CD4-positive, alpha-beta memory T cell (primary cell): ENCODE measurements around the gene ANKRD36C. TPM values are rescaled to one million over a fixed set of nuclear protein-coding genes. Genes with fewer than 3 reads are reported as not detected.
"Not testable (repeated sequence)": the region's sequence is repeated elsewhere in the genome, so short reads cannot be mapped to it uniquely, and the experiment has no call there.

Source experiments
- CTCF ChIA-PET: fragments of 350-600 bp; sonication (Branson Sonifier 250); formaldehyde crosslinking; loops from one replicate; lab custom pipeline; 2021; ENCODE audit warnings: inconsistent platforms; ENCODE audit not compliant: partially characterized antibody; lab: Charles Lee
- POLR2A ChIA-PET: fragments of 350-600 bp; sonication (Branson Sonifier 250); formaldehyde crosslinking; loops from one replicate; lab custom pipeline; 2021; ENCODE audit not compliant: partially characterized antibody; lab: Charles Lee
- DNase-seq, 5 donors: peaks; one replicate each; pipeline versions ENCODE4 v3.0.0 to v3.0.0-alpha.2; 2020 to 2022; ENCODE audit warnings: mixed read lengths in 1 of 5
- H3K27ac ChIP-seq: one replicate; pipeline ENCODE4 v1.7.0; 2013; ENCODE audit warnings: low read depth, low read length
- H3K27me3 ChIP-seq: 2 replicates; pipeline ENCODE4 v1.7.0; 2013; ENCODE audit warnings: mild to moderate bottlenecking, low read length, moderate library complexity; ENCODE audit not compliant: insufficient read depth
- H3K36me3 ChIP-seq: 2 replicates; pipeline ENCODE4 v1.7.0; 2013; ENCODE audit warnings: mild to moderate bottlenecking, low read length, moderate library complexity; ENCODE audit not compliant: insufficient read depth
- H3K4me1 ChIP-seq: 2 replicates; pipeline ENCODE4 v1.7.0; 2013; ENCODE audit warnings: mild to moderate bottlenecking, low read length, moderate library complexity; ENCODE audit not compliant: insufficient read depth
- H3K4me3 ChIP-seq, 2 donors: one replicate each; pipeline ENCODE4 v1.7.0; 2013; ENCODE audit warnings: low read length in 2 of 2, mild to moderate bottlenecking in 1 of 2
- H3K9me3 ChIP-seq, 2 donors: one replicate each; pipeline ENCODE4 v1.7.0; 2013; ENCODE audit warnings: low read length in 2 of 2, control low read depth in 1 of 2; ENCODE audit not compliant: control insufficient read depth in 1 of 2
- H3K27ac Mint-ChIP-seq, 7 donors: one replicate each; pipeline ENCODE4 v1.8.0; 2020 to 2021; ENCODE audit warnings: mixed read lengths in 7 of 7, mild to moderate bottlenecking in 6 of 7, inconsistent platforms in 3 of 7, moderate library complexity in 3 of 7
- H3K27me3 Mint-ChIP-seq, 2 donors: one replicate each; pipeline ENCODE4 v1.8.0; 2020 to 2021; ENCODE audit warnings: mixed read lengths in 2 of 2
- H3K36me3 Mint-ChIP-seq, 2 donors: one replicate each; pipeline ENCODE4 v1.8.0; 2020 to 2021; ENCODE audit warnings: mixed read lengths in 2 of 2, inconsistent platforms in 1 of 2, mild to moderate bottlenecking in 1 of 2
- H3K4me1 Mint-ChIP-seq, 4 donors: one replicate each; pipeline ENCODE4 v1.8.0; 2020 to 2021; ENCODE audit warnings: mixed read lengths in 4 of 4, mild to moderate bottlenecking in 1 of 4
- H3K4me3 Mint-ChIP-seq, 8 donors: one replicate each; pipeline ENCODE4 v1.8.0; 2020 to 2021; ENCODE audit warnings: mixed read lengths in 8 of 8, mild to moderate bottlenecking in 7 of 8, moderate library complexity in 6 of 8, inconsistent platforms in 3 of 8
- H3K9me3 Mint-ChIP-seq, 8 donors: one replicate each; pipeline ENCODE4 v1.8.0; 2020 to 2021; ENCODE audit warnings: mixed read lengths in 8 of 8, mild to moderate bottlenecking in 5 of 8, inconsistent platforms in 3 of 8, moderate library complexity in 1 of 8
- intact Hi-C: fragments of 100-400 bp; cut with micrococcal nuclease; formaldehyde crosslinking; loops from one replicate; pipeline ENCODE4 v1.15.1; 2023
- polyA plus RNA-seq, 2 donors: library from polyadenylated mRNA; unstranded; fragments of 300-500 nt; fragmentation: Illumina TruSeq; gene quantifications; one replicate each; pipeline ENCODE4 v1.2.3, GENCODE V29; 2021
- total RNA-seq, 2 experiments: library from RNA; stranded (reverse); gene quantifications; one replicate each; pipeline ENCODE4 v1.2.3, GENCODE V29; 2021

The ANKRD36C gene
- 10 to 100 TPM; 82.4 to 93.4 TPM for total RNA-seq
- 10 to 100 TPM in 1 of 2 donors, 1 to 10 TPM in 1; 6.8 to 32.2 TPM for polyA plus RNA-seq

DNA sequence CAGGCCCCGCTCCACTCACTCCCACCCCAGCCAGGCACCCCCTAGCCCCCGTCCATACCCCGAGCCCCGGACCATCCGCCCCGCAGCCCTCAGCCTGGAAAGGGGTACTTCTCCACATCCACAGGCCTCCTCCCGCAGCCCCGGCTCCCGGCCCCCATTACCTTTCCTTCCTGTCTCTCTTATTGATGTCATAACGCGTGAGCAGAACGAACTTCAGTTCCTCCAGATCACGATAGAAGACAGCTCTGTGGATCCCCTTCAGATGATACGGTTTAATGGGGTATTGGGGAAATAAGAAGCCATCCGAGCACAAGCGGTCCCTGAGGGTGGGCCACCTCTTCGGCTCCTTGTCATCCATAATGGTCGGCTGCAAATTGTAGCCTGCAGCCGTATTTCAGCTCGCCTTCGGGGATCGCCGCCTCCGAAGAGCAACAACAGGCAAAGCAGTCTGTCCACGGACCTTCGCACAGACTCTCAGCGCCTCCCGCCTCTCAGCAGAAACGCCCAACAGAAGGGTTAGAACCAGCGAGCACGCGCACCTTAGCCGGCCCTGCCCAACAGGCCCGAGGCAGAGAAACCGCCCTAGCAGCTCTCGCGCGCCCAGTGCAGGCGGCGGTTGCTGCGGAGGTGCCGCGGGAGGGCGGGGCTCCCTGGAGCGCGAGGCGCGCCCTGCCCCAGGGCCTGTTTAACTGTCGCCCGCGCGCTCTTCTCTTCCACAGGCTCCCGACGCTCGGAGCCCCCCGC is at the start of gene ANKRD36C:
Gene ANKRD36C, minus strand, starts transcription at position 474 of the 744 bp plus-strand sequence. Its CDS starts 116 bp downstream, at position 358.
- H3K4me3 ChIP-seq = peak within 1 kb of the TSS; percentile 43 to 82
- H3K9me3 Mint-ChIP-seq, H3K36me3 Mint-ChIP-seq, H3K4me1 Mint-ChIP-seq, H3K4me1 ChIP-seq, H3K27me3 Mint-ChIP-seq, H3K36me3 ChIP-seq, H3K9me3 ChIP-seq, H3K27me3 ChIP-seq: not testable (repeated sequence)
- ChIA-PET CTCF (interaction anchor here (0.8 to 4.6 kb wide), 4 partner anchors 126 to 182 kb away, joined by 3 to 36 read pairs (median 21); partner anchors contain the start of genes ADRA2B and ASTL), POLR2A (interaction anchor here (2.6 kb wide), 1 partner anchor 125 kb away, joined by 14 read pairs; the partner anchor contains the start of gene ADRA2B)
- intact Hi-C loops = loop anchor here (2.0 to 10.0 kb wide), 2 partner anchors 125 to 273 kb away; partner anchors contain the start of genes ADRA2B, CIAO1 and TMEM127
- peak within 1 kb of the TSS; percentile 93 to 98 (median 96) for H3K4me3 Mint-ChIP-seq
- H3K27ac Mint-ChIP-seq = peak within 1 kb of the TSS; percentile 94 to 98 (median 97)
- DNase-seq = peak; percentile 50 to 59 (median 57)
- peak within 1 kb of the TSS; percentile 81 for H3K27ac ChIP-seq

DNA sequence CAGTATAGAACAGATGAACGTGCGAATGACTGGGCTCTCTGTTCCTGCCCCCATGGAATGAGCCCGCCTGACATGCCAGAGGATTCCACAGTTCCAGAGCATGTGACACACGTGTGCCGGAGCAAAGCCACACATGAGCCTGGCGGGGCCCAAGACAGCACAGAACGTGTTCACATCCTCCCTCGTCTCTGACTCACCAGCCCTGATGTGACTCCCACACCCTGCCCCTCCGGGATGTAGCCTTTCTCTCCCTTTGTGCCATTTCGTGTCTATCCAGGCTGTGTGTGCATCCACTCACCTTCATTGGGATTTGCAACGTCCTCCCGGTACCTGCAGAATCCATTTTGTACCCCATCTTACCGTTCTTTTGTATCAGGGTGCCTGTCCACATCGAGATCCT is 43.9 kb upstream of the ANKRD36C start:
- H3K27me3 ChIP-seq, H3K9me3 ChIP-seq, H3K27me3 Mint-ChIP-seq, H3K27ac ChIP-seq, H3K36me3 ChIP-seq, DNase-seq, intact Hi-C loops, H3K27ac Mint-ChIP-seq, H3K4me3 Mint-ChIP-seq, POLR2A ChIA-PET, H3K4me1 ChIP-seq, CTCF ChIA-PET, H3K36me3 Mint-ChIP-seq, H3K4me3 ChIP-seq, H3K4me1 Mint-ChIP-seq, H3K9me3 Mint-ChIP-seq: not testable (repeated sequence)

DNA sequence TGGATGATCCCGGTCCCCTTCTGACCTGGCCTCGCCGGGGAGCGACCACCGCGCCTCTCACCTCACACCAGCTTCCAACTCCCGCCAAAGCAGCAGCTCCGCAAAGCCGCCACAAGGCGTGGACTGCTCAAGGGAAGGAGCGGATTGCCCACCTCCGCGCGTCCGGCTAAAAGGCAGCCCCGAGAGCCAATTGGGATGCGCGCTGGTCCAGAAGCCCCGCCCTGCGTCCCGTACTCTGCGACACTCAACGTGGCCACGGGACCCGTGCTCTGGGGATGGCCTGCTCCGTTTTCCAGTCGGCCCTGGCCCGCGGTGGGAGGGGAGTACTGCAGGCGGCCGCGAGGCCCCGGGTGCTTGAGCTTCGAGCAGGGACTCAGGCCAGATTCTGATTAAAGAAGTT is 43.2 kb upstream of the ANKRD36C start, which contains the start of gene GPAT2:
Gene GPAT2, minus strand, starts transcription at position 125 of the 400 bp plus-strand sequence. CDS start 2,557 bp downstream, outside the sequence.
- H3K27me3 Mint-ChIP-seq = not testable (repeated sequence)

DNA sequence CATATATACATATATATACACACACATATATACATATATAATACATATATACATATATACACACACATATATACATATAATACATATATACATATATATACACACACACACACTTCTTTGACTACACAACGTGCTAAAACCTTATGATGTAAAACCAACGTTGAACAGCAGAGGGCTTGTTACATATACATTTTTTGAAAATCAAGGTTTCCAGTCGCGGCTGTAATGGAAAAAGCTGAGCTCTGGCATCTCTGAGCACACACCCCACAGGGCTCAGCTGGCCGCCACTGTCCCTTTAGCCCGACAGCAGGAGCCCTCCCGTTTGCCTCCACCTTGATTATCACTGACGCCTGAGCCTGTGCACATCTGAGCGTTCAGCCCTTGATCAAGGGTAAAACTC is 42.4 kb upstream of the ANKRD36C start:
- H3K9me3 Mint-ChIP-seq = not testable (repeated sequence)

More for the DNA sequence above, 43.2 kb upstream of the ANKRD36C start, which contains the start of gene GPAT2:
- H3K4me1 Mint-ChIP-seq, H3K4me3 ChIP-seq, H3K27ac Mint-ChIP-seq, H3K4me3 Mint-ChIP-seq, DNase-seq, H3K9me3 Mint-ChIP-seq, H3K36me3 ChIP-seq, CTCF ChIA-PET, H3K36me3 Mint-ChIP-seq, H3K27me3 ChIP-seq, H3K4me1 ChIP-seq, H3K9me3 ChIP-seq, intact Hi-C loops, H3K27ac ChIP-seq, POLR2A ChIA-PET: not testable (repeated sequence)

DNA sequence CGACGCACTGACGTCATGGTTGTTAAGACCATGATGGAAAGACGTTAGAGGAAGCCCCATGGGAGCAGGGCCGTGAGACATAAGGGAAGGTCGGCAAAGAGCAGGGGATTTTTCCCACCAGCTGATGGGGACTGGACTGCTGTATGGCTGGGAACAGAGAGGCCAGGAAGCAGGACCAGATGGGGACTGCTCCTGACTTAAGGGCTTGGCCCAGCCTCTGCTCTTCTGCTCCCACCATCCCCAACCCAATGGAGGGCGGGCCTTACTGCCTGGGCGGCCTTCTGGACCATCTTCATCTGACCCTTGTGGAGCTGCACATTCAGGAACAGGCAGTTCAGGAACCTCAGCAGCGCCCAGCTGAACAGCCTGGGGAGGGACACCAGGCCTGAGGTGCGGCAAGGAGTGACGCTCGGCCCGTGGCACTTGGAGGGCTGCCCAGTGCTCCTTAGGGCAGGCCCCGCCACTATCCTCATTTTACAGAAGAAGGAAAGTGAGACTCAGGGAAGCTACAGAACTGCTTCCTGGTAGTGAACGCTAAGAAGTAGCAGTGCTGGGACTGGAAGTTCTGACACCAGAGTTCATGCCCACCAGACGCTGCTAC is 36.2 kb upstream of the ANKRD36C start:
- H3K27me3 ChIP-seq, H3K36me3 ChIP-seq: not testable (repeated sequence)

More for the DNA sequence above, 42.4 kb upstream of the ANKRD36C start:
- H3K4me3 Mint-ChIP-seq, H3K27ac ChIP-seq, H3K4me1 Mint-ChIP-seq, H3K27me3 ChIP-seq, POLR2A ChIA-PET, CTCF ChIA-PET, intact Hi-C loops, H3K36me3 Mint-ChIP-seq, H3K27ac Mint-ChIP-seq, H3K4me1 ChIP-seq, H3K27me3 Mint-ChIP-seq, H3K9me3 ChIP-seq, H3K36me3 ChIP-seq, DNase-seq, H3K4me3 ChIP-seq: not testable (repeated sequence)

DNA sequence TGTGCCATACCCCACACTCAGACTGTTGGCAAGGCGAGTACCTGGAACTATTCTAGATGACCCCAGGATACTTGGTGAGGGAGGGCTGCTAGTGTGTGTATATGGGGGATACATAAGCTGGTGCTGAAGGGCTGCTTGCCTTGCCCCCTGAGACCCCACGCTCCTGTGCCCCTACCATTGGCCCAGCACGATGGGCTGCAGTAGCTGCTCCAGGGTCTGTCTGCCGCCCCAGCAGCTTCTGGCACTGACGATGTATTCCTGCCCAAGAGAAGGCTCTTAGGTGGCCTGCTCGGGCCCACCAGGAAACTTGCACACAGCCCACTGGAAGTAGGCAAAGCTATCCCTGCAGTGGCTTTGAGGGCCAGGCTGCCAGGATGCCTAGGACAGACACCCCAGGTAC is 34.1 kb upstream of the ANKRD36C start:
- POLR2A ChIA-PET, H3K4me3 Mint-ChIP-seq, DNase-seq, H3K36me3 ChIP-seq, H3K4me1 Mint-ChIP-seq, H3K4me1 ChIP-seq, H3K4me3 ChIP-seq, H3K27me3 Mint-ChIP-seq, H3K9me3 Mint-ChIP-seq, H3K27ac ChIP-seq, H3K9me3 ChIP-seq, H3K36me3 Mint-ChIP-seq, H3K27ac Mint-ChIP-seq, H3K27me3 ChIP-seq, CTCF ChIA-PET: not testable (repeated sequence)
- intact Hi-C loops = loop anchor here (10.0 kb wide), 2 partner anchors 89 to 149 kb away; partner anchors contain the start of gene ADRA2B

More for the DNA sequence above, 36.2 kb upstream of the ANKRD36C start:
- H3K4me1 ChIP-seq, POLR2A ChIA-PET, H3K27ac ChIP-seq, H3K4me3 Mint-ChIP-seq, H3K9me3 Mint-ChIP-seq, H3K27ac Mint-ChIP-seq, H3K36me3 Mint-ChIP-seq, H3K4me1 Mint-ChIP-seq, H3K9me3 ChIP-seq, H3K4me3 ChIP-seq, CTCF ChIA-PET, DNase-seq, H3K27me3 Mint-ChIP-seq: not testable (repeated sequence)
- intact Hi-C loops = loop anchor here (10.0 kb wide), 2 partner anchors 87 to 147 kb away; partner anchors contain the start of gene ADRA2B

DNA sequence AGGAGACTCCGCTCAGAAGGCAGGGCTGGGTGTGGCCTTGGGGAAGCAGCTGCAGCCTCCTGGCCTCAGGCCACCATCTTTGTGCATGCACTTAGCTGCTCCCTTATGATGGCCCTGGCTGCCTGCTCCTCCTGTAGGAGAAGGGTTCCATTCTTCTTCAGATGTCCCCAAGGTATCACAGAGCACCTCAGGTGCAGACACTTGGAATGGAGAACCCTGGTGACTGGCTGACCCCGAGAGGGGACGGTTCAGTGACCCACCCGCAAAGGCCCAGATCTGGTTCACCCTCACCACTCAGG is 33.5 kb upstream of the ANKRD36C start:
- H3K4me3 Mint-ChIP-seq = no peak overlapping the region
- H3K9me3 Mint-ChIP-seq = peaks cover 0 to 2% (median 0%) of the 10 kb centered on the region in 8 donors
- Histone ChIP-seq H3K36me3 (no peaks in the 10 kb centered on the region), H3K27ac (no peak overlapping the region), H3K4me1 (no peaks in the 10 kb centered on the region), H3K27me3 (no peaks in the 10 kb centered on the region), H3K4me3 (no peak overlapping the region), H3K9me3 (no peaks in the 10 kb centered on the region)
- ChIA-PET CTCF (no interaction called here), POLR2A (no interaction called here)
- no peaks in the 10 kb centered on the region for H3K27me3 Mint-ChIP-seq
- DNase-seq = no peak
- no peaks in the 10 kb centered on the region for H3K36me3 Mint-ChIP-seq
- peaks cover 0 to 3% (median 2%) of the 10 kb centered on the region in 4 donors for H3K4me1 Mint-ChIP-seq
- no peak overlapping the region for H3K27ac Mint-ChIP-seq
- intact Hi-C loops = loop anchor here (10.0 kb wide), 2 partner anchors 90 to 150 kb away; partner anchors contain the start of gene ADRA2B
